Germinal center (tissue), 1 donor: ENCODE data around the gene JUN.
A peak's percentile ranks its signal among the peaks of the same experiment; 100 is the strongest.

Experiments used
- DNase-seq: peaks from one replicate; pipeline ENCODE4 v3.0.0; 2012; ENCODE audit warnings: mixed read lengths, low spot score

Gene JUN

GRCh38 chr1:58783993-58784757 is at the start of gene JUN:
JUN (minus strand) TSS chr1:58784047; CDS start chr1:58783070, 977 bp downstream.
- DNase-seq, result peak; percentile 98

- no peak for DNase-seq
Observed at GRCh38 chr1:58833166-58833565, 49.3 kb upstream of the JUN start.

- DNase-seq, result no peak
Observed at GRCh38 chr1:58830291-58830690, 46.4 kb upstream of the JUN start.

GRCh38 chr1:58829866-58830265 is 46.0 kb upstream of the JUN start:
- no peak for DNase-seq

GRCh38 chr1:58827298-58827697 is 43.5 kb upstream of the JUN start:
- DNase-seq, result no peak

- DNase-seq, result no peak
Observed at GRCh38 chr1:58824753-58825389, 41.0 kb upstream of the JUN start.

GRCh38 chr1:58823481-58824010 is 39.7 kb upstream of the JUN start:
- DNase-seq, result no peak

- DNase-seq, result no peak
Observed at GRCh38 chr1:58821309-58821708, 37.5 kb upstream of the JUN start.

GRCh38 chr1:58818976-58819375 is 35.1 kb upstream of the JUN start:
- DNase-seq, result no peak

- no peak for DNase-seq
Observed at GRCh38 chr1:58818075-58818474, 34.2 kb upstream of the JUN start.

GRCh38 chr1:58816747-58817221 is 32.9 kb upstream of the JUN start:
- no peak for DNase-seq

- peak; percentile 88 for DNase-seq
Observed at GRCh38 chr1:58816072-58816746, 32.4 kb upstream of the JUN start.

- peak; percentile 36 for DNase-seq
Observed at GRCh38 chr1:58815686-58816071, 31.8 kb upstream of the JUN start.

- DNase-seq, result peak; percentile 72
Observed at GRCh38 chr1:58815069-58815685, 31.3 kb upstream of the JUN start.

- no peak for DNase-seq
Observed at GRCh38 chr1:58814251-58815068, 30.6 kb upstream of the JUN start.

GRCh38 chr1:58813801-58814200 is 30.0 kb upstream of the JUN start:
- DNase-seq, result no peak

- no peak for DNase-seq
Observed at GRCh38 chr1:58813361-58813760, 29.5 kb upstream of the JUN start.

GRCh38 chr1:58812926-58813325 is 29.1 kb upstream of the JUN start:
- DNase-seq, result no peak

- no peak for DNase-seq
Observed at GRCh38 chr1:58812468-58812867, 28.6 kb upstream of the JUN start.

GRCh38 chr1:58811303-58811702 is 27.5 kb upstream of the JUN start:
- DNase-seq, result no peak

- DNase-seq, result no peak
Observed at GRCh38 chr1:58809325-58810010, 25.6 kb upstream of the JUN start.
